Activated naive CD8-positive, alpha-beta T cell treated with anti-CD3 and anti-CD28 coated beads, Interleukin-2, amount 50 U/mL, for 24 hours (primary cell): Measurements from ENCODE around the gene UST.
"Not testable (repeated sequence)": the region's sequence is repeated elsewhere in the genome, so short reads cannot be mapped to it uniquely, and the experiment has no call there.

Source experiments
- ATAC-seq: fragments of 150-1000 bp; cut with Tn5 transposase; one replicate; pipeline ENCODE4 v1.10.0; 2021
- DNase-seq: peaks from one replicate; pipeline ENCODE4 v3.0.0; 2021
- H3K27ac Mint-ChIP-seq: one replicate; pipeline ENCODE4 v1.8.0; 2021; ENCODE audit warnings: mild to moderate bottlenecking, mixed read lengths
- H3K27me3 Mint-ChIP-seq: one replicate; pipeline ENCODE4 v1.8.0; 2021; ENCODE audit warnings: mixed read lengths
- H3K36me3 Mint-ChIP-seq: one replicate; pipeline ENCODE4 v1.8.0; 2021; ENCODE audit warnings: low read depth, mixed read lengths
- H3K4me1 Mint-ChIP-seq: one replicate; pipeline ENCODE4 v1.8.0; 2021; ENCODE audit warnings: mixed read lengths
- H3K4me3 Mint-ChIP-seq: one replicate; pipeline ENCODE4 v1.8.0; 2021; ENCODE audit warnings: mild to moderate bottlenecking, moderate library complexity, mixed read lengths
- H3K9me3 Mint-ChIP-seq: one replicate; pipeline ENCODE4 v1.8.0; 2021; ENCODE audit warnings: mixed read lengths

UST gene

DNA sequence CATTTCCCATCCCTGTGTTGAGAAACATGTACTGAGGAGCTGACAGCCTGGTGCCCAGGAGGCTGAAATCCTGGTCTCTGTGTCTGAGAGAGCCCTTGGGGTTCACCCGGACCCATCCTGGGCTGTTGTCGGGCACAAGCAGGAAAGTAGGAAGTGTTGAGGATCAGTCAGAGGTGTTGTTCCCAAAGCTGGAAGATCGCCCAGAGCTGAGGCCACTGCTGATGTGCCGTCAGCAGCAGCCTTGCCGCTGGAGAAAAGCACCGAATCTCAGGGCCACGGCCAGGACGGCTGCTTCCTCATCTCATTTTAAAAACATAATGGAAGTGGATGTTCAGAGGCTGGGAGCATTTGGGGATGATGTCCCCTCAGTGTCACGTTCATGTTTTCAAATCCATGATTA lies 218.5 kb downstream of the UST start:
- DNase-seq (no peak), ATAC-seq (no peak)
- Mint-ChIP-seq H3K4me1 (no peaks in the 10 kb centered on the region), H3K27me3 (no peaks in the 10 kb centered on the region), H3K4me3 (no peak overlapping the region), H3K36me3 (no peaks in the 10 kb centered on the region), H3K27ac (no peak overlapping the region), H3K9me3 (no peaks in the 10 kb centered on the region)

DNA sequence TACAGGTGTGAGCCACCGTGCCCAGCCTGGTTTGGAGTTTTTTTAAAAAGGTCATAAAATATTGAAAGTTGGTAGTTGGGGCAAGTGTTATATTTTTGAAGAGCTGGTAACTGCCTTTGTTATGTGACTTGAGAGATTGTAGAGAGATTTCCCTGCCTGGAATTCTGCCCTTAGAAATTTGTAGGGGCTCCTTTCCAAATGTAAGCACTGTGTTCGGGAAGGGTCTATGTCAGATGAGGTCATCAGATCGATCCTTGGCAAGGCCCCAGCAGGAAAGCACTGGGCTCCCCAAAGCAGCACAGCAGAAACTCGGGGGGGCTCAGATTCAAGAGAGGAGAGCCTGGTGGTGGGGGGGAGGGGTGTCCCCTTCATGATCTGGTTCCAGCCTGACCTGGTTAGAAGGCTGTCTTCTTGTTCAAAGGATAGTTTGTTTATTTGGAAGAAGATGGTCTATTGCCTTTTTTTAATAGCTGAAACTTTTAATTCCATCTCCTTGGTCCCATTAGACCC lies 220.2 kb downstream of the UST start:
- no peak for DNase-seq
- Mint-ChIP-seq H3K27me3 (no peaks in the 10 kb centered on the region), H3K36me3 (no peaks in the 10 kb centered on the region), H3K27ac (no peak overlapping the region), H3K4me3 (no peak overlapping the region), H3K9me3 (no peaks in the 10 kb centered on the region), H3K4me1 (no peaks in the 10 kb centered on the region)
- ATAC-seq: no peak

DNA sequence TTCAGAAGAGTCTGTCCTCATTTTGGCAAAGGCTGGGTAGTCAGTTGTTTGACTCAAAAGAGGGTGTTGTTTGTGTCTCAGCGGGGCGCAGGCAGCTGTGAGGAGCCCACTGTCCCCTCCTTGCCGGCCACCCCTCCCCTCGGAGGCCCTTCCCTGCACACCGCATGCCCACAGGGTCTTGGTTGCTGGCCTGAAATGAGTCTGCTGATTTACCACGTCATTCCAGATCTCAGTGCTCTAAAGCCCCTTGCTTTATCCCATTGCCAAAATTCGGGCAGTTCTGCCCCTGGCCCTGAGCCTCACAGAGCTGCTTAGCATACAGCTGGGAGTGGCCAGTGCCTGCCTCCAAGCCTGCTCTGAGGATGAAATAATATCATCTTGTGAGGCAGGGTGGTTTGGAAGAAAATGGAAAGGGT lies 220.7 kb downstream of the UST start:
- H3K4me1 Mint-ChIP-seq: no peaks in the 10 kb centered on the region
- ATAC-seq (no peak), DNase-seq (no peak)
- no peaks in the 10 kb centered on the region for H3K9me3 Mint-ChIP-seq
- H3K27ac Mint-ChIP-seq: no peak overlapping the region
- no peaks in the 10 kb centered on the region for H3K27me3 Mint-ChIP-seq
- no peaks in the 10 kb centered on the region for H3K36me3 Mint-ChIP-seq
- no peak overlapping the region for H3K4me3 Mint-ChIP-seq

DNA sequence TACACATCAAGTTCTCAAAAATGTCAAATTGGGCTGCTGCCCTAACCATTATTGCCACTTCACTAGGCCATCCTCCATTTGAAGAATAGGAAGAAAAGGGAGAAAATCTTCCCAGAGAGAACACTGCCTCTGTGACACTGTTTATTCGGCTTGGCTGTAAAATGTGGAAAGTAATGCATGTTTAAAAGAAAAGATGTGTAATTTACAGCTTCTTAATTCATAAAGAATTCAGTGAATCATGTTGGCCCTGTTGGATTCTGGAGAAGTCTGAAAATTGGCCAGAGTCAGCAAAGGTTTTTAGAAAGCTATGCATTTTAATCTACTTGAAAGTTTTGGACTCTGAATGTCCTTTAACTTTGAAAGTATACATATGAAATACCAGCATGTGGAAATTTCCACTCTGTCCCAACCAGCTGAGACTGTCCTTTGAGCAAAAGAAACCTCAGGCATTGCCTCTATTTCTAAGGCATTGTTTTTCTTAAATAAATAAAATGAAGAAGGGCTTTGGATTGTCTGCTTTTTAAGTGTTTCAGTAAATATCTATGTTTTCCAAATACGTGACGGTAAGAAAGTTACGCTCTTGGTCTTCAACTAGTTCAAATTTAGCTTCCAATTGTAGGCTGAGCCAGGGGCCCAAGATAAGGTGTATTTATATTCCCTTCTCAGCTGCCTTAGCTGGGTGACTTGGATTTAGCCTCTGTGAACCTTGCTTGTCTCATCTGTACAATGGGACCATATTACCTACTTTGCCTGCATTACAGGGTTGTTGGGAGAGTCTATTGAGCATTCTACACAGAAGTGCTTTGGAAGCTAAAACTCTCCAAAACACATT lies 222.2 kb downstream of the UST start:
- Mint-ChIP-seq H3K27ac (no peak overlapping the region), H3K36me3 (no peaks in the 10 kb centered on the region), H3K27me3 (no peaks in the 10 kb centered on the region), H3K9me3 (no peaks in the 10 kb centered on the region), H3K4me1 (no peaks in the 10 kb centered on the region), H3K4me3 (no peak overlapping the region)
- ATAC-seq (no peak), DNase-seq (no peak)

DNA sequence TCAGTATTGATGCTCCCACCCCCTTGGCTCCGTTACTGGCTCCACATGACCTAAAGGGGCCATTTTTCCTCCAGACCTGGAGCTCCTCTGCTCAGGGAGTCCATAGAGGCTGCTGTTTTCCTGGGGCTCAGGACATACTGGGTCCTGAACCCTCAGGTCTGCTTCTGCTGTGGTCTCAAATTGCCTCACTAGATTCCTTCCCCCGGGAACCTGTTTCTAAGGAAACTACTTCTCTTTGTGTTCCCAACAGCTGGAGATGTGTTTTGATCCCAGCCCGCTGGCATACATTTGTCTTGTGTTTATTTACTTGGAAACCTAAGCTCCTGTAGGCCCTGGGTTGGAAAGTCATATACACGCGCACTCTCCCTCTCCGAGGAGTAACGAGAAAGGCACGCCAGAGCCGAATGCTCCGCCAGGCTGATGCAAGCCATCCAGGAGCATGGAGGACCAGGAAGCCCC lies 222.8 kb downstream of the UST start:
- DNase-seq (no peak), ATAC-seq (no peak)
- no peaks in the 10 kb centered on the region for H3K9me3 Mint-ChIP-seq
- H3K4me3 Mint-ChIP-seq: no peak overlapping the region
- H3K36me3 Mint-ChIP-seq: no peaks in the 10 kb centered on the region
- peaks cover 2% of the 10 kb centered on the region for H3K27me3 Mint-ChIP-seq
- H3K27ac Mint-ChIP-seq: no peak overlapping the region
- H3K4me1 Mint-ChIP-seq: no peaks in the 10 kb centered on the region

DNA sequence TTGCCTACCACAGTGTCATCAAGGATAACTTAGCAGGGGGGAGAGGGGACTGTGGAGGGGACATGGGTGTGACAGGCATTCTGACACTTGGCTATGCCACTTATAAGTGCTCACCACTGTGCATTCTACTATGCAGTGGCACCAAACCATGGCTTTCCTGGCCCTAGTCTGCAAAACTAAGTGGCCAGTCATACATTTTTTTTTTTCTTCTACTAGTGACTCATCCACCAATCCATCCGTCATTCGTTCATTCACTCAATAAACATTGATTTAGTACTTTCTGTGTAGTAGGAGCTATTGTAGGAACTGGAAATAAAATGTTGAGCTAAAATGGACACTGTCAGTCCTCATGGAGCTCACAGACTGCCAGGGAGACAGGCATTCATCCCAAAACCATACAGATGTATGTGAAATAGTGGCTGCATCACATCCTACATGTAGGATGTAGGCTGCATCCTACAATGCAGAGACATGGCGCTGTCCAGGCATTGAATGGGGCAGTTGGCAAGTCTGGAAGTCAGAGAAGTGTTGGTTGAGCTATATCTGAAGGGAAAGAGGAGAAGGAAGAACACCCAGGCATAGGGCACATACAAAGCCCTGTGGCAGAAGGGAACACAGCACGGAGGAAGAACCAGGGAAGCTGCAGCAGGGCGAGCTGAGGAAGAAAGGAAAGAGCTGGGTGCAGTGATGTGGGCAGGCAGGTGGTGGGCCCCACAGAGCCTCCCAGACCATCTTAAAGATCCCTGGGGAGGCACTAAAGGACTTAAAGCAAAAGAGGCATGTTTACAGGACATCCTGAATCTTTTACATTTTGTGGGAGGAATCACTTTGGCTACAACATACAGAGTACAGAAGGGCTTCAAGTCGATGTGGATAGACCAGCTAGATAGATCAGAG lies 224.4 kb downstream of the UST start:
- ATAC-seq (no peak), DNase-seq (no peak)
- Mint-ChIP-seq H3K27ac (no peak overlapping the region), H3K4me3 (no peak overlapping the region), H3K27me3 (peaks cover 7% of the 10 kb centered on the region), H3K36me3 (no peaks in the 10 kb centered on the region), H3K4me1 (no peaks in the 10 kb centered on the region), H3K9me3 (no peaks in the 10 kb centered on the region)

DNA sequence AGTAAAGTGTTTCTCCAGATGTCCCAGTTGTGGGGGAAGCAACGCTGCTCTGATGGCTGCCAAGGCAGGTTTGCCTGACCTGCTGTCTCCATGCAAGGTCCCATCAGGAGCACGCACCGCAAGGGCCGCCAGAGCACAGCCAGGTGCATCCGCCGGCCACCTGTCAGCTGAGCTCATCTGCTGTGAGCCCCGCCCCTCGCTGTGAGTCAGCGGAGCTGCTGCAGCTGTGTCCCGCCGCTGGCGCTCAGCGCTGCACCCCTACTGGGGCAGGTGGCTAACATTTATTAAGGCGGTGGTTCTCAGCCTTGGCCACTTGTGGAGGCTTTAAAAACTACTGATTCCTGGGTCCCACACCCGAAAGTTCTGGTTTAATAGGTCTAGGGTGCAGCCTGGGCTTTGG lies 225.7 kb downstream of the UST start:
- Mint-ChIP-seq H3K36me3 (no peaks in the 10 kb centered on the region), H3K27ac (no peak overlapping the region)
- DNase-seq: peak; percentile 40

DNA sequence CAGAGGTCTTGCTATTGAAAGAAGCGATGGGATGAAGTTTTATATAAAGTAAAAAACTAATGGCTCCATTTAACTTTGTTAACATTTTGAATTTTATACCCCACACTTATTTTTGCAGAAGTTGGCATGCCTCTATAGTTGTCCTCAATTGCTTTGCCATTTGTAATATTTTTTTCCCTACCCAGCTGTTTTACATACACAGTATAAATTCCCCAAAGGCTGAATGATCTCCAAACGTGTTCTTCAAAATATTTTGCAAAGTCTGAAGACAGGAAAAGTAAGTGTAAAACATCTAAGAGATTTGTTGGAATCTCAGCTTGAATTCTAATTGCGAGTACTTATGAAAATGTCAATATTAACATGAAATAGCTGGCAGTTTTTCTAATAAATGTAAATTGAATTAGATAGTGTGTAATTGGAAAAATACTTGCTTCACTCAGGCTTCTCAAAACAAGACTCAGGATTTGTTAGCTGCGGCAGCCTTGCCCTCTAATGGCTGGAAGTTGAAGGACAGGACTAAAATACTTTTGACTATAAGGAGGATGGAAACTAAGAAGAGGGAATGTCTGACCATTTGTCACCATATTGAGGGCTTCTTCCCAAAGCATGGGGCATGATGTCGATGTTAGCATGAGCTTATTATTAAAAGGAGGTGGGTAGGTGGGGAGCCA lies 226.8 kb downstream of the UST start:
- Mint-ChIP-seq H3K27me3 (peaks cover 7% of the 10 kb centered on the region), H3K4me3 (no peak overlapping the region), H3K27ac (no peak overlapping the region), H3K36me3 (no peaks in the 10 kb centered on the region), H3K9me3 (no peaks in the 10 kb centered on the region), H3K4me1 (no peaks in the 10 kb centered on the region)
- ATAC-seq: no peak
- DNase-seq: no peak

More for the DNA sequence above, 225.7 kb downstream of the UST start:
- Mint-ChIP-seq H3K27me3 (peaks cover 7% of the 10 kb centered on the region), H3K4me1 (no peaks in the 10 kb centered on the region), H3K9me3 (no peaks in the 10 kb centered on the region), H3K4me3 (no peak overlapping the region)
- peak; percentile 66 for ATAC-seq

DNA sequence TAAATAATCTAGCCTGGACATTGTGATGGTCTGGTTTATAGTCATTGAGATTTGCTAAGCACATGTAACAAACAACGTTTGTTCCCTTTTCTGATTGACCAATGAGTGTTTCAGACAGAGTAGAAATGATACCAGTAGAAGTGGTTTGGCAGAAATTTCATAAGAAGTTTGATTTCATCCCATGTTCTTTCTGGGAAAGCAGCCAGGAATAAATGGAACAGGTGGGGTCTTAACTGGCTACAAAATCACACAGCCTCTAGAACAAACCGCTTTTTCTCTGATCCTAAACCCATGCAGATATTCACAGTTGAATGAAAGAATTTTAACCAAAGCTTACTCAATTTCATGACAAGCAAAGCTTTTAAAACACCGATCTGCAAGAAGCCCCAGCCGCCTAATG lies 227.5 kb downstream of the UST start:
- Mint-ChIP-seq H3K9me3 (no peaks in the 10 kb centered on the region), H3K4me1 (no peaks in the 10 kb centered on the region), H3K4me3 (no peak overlapping the region), H3K27ac (no peak overlapping the region), H3K36me3 (no peaks in the 10 kb centered on the region), H3K27me3 (peaks cover 7% of the 10 kb centered on the region)
- DNase-seq: no peak
- ATAC-seq: no peak

DNA sequence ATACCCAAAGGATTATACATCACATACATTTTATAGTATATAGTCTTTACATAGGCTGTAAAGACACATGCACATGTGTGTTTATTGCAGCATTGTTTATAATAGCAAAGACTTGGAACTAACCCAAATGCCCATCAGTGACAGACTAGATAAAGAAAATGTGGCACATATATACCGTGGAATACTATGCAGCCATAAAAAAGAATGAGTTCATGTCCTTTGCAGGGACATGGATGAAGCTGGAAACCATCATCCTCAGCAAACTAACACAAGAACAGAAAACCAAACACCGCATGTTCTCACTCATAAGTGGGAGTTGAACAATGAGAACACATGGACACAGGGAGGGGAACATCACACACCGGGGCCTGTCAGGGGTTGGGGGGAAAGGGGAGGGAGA lies 231.5 kb downstream of the UST start:
- not testable (repeated sequence) for H3K4me3 Mint-ChIP-seq, H3K9me3 Mint-ChIP-seq, H3K36me3 Mint-ChIP-seq, H3K27me3 Mint-ChIP-seq, H3K27ac Mint-ChIP-seq, H3K4me1 Mint-ChIP-seq, DNase-seq, ATAC-seq

DNA sequence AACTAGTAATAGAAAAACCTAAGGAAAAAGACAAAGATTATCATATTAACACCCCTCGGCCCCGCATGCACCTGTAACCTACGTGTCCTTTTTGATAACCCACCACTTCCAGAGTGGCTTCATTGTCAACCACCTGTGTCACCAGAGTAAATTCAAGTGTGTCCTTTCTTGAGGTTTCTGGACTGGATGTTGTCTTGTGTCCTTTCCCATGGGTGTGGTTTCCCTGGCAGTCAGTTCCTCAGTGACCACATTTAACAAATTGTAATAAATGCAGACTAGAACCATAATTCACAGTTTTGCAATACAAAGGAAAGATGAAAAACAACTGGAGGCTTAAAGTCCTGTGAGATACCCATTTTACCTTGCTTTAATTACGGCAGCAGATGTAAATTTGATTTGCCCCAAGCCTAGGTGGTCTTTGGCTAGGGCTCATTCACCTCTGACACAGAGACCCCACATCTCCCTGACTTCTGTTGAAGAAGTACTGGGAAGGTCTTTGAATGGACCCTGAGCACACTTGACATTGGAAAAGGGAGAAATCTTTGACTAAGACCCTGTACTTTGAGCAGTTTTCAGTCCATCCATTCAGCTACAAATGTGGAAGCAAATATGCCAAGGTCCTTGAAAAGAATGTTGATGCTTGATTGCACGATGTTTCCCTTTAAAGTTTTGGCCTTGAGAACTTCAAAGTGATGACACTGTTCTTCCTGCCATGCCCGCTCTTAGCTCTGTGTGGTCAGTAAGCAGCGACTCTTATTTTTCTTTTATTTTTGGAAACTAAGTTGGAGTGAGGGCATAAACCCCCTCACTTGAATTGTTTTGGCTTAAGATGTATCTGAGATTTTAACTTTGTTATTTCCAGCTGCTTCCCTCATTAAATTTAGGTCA lies 232.4 kb downstream of the UST start:
- Mint-ChIP-seq H3K4me1 (no peaks in the 10 kb centered on the region), H3K27me3 (peaks cover 6% of the 10 kb centered on the region), H3K27ac (no peak overlapping the region), H3K9me3 (no peaks in the 10 kb centered on the region), H3K36me3 (no peaks in the 10 kb centered on the region), H3K4me3 (no peak overlapping the region)
- no peak for ATAC-seq
- DNase-seq: no peak

DNA sequence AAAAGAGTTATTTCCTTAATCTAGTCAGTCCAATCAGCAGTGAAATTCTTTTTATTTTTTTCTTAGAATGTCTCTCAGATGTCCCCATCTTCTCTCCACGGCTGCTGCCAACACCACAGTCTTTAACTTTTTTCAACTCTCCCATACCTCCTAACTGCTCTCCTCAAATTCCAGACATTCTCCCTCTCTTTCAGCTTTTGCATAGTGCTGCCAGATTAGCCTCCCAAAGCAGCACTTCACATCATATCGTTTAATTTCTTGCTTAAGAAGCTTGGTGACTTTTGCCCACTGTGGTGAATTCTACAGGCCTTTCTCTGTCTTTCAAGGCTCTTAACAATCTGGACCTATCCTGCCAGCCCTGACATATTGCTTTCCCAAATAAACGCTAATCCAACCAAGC lies 233.4 kb downstream of the UST start:
- ATAC-seq (no peak), DNase-seq (no peak)
- Mint-ChIP-seq H3K9me3 (no peaks in the 10 kb centered on the region), H3K27ac (no peak overlapping the region), H3K27me3 (peaks cover 3% of the 10 kb centered on the region), H3K4me1 (no peaks in the 10 kb centered on the region), H3K4me3 (no peak overlapping the region), H3K36me3 (no peaks in the 10 kb centered on the region)

DNA sequence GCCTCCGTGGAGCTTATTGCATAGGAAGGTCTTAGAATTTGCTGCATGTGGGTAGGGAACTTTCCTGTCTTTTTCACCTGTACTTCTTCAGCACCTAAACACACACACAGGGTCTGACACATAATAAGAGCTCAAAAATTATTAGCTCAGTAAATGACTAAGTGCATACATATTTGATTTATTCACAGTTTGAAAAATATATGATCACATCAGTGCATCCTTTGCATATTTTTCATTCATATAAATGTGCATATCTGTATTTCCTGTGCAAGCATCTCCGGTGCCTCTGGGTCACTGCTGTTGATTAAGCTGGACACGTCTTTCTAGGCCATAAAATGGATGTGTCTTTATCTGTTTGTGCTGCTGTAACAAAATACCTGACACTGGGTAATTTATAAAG lies 234.7 kb downstream of the UST start:
- DNase-seq (no peak), ATAC-seq (no peak)
- no peaks in the 10 kb centered on the region for H3K27me3 Mint-ChIP-seq
- no peak overlapping the region for H3K27ac Mint-ChIP-seq
- no peaks in the 10 kb centered on the region for H3K9me3 Mint-ChIP-seq
- no peaks in the 10 kb centered on the region for H3K4me1 Mint-ChIP-seq
- H3K36me3 Mint-ChIP-seq: no peaks in the 10 kb centered on the region
- H3K4me3 Mint-ChIP-seq: no peak overlapping the region
